GM12878 (cell line): ENCODE measurements around the gene SUMF1.

Source experiments
- EGR1 ChIP-seq, 2 experiments: IDR thresholded peaks; 1 replicate in 1 of 2; 2 replicates in 1 of 2; pipeline ENCODE4 v1.6.1; 2011 to 2012; ENCODE audit warnings: low read depth in 2 of 2, low read length in 2 of 2, borderline replicate concordance in 1 of 2, mild to moderate bottlenecking in 1 of 2, moderate library complexity in 1 of 2
- HDGF ChIP-seq: fragments of 450-650 bp; IDR thresholded peaks from 2 replicates; pipeline ENCODE4 v1.6.1; 2016; ENCODE audit warnings: antibody characterized with exemption
- MYC ChIP-seq: IDR thresholded peaks from 2 replicates; pipeline ENCODE4 v1.6.1; 2011; ENCODE audit warnings: mild to moderate bottlenecking, low read length, moderate library complexity, inconsistent platforms; ENCODE audit not compliant: insufficient read depth, insufficient replicate concordance, insufficient read length, severe bottlenecking
- POLR2AphosphoS5 ChIP-seq: IDR thresholded peaks from 2 replicates; pipeline ENCODE4 v1.6.1; 2011; ENCODE audit warnings: mild to moderate bottlenecking, low read length, inconsistent platforms
- RAD21 ChIP-seq: IDR thresholded peaks from 2 replicates; pipeline ENCODE4 v1.6.1; 2011; ENCODE audit warnings: mild to moderate bottlenecking, low read depth, low read length, moderate library complexity; ENCODE audit not compliant: insufficient read depth
- ZNF24 ChIP-seq: fragments of 450-650 bp; IDR thresholded peaks from 2 replicates; pipeline ENCODE4 v1.6.1; 2017; ENCODE audit warnings: antibody characterized with exemption, mild to moderate bottlenecking
- ZNF384 ChIP-seq: IDR thresholded peaks from 2 replicates; pipeline ENCODE4 v1.6.1; 2012; ENCODE audit warnings: low read depth, mild to moderate bottlenecking, low read length, improper control_type of control experiment, borderline replicate concordance
- ZSCAN29 ChIP-seq: fragments of 450-650 bp; IDR thresholded peaks from 2 replicates; pipeline ENCODE4 v1.6.1; 2017; ENCODE audit warnings: mild to moderate bottlenecking, moderate library complexity
- TF ChIP-seq, protein P1 (sequence below): fragments of 150-350 bp; IDR thresholded peaks from 2 replicates; pipeline ENCODE4 v1.6.1; 2014; ENCODE audit warnings: mild to moderate bottlenecking, low read depth, low read length
- TF ChIP-seq, protein P2 (sequence below): fragments of 450-650 bp; IDR thresholded peaks from 2 replicates; pipeline ENCODE4 v1.6.1; 2016; ENCODE audit warnings: mild to moderate bottlenecking
- TF ChIP-seq, protein P3 (sequence below), 3 experiments: IDR thresholded peaks in 2 of 3; conservative IDR thresholded peaks in 1 of 3; 2 replicates each; pipeline ENCODE4 v1.5.1; 2011; ENCODE audit warnings: low read depth in 3 of 3, low read length in 3 of 3, mild to moderate bottlenecking in 3 of 3, control low read depth in 2 of 3, moderate library complexity in 2 of 3, inconsistent platforms in 1 of 3, mixed read lengths in 1 of 3; ENCODE audit not compliant: control insufficient read depth in 2 of 3, insufficient read depth in 1 of 3; ENCODE audit errors: extremely low read depth in 1 of 3
- TF ChIP-seq, protein P4 (sequence below): fragments of 450-650 bp; IDR thresholded peaks from 2 replicates; pipeline ENCODE4 v1.6.1; 2017; ENCODE audit warnings: mild to moderate bottlenecking, moderate library complexity

DNA sequence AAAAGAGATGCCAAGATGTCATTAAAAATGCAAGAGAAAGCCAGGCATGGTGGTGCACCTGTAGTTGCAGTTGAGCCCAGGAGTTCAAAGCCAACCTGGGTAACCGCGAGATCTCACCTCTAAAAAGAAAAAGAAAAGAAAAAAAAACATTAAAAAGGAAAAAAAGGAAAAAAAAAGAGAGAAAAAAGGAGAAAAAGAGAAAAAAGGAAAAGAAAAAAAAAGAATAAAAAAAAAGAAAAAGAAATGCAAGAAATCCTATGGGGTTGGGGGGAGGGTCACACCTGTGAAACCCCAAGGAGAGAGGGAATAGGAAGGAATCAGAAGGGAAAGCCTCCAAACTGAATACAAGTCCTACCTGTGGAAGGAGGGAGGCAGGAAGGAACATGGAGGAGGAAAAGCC lies 5.2 kb upstream of the SUMF1 start:
- TF ChIP-seq, protein P1, sequence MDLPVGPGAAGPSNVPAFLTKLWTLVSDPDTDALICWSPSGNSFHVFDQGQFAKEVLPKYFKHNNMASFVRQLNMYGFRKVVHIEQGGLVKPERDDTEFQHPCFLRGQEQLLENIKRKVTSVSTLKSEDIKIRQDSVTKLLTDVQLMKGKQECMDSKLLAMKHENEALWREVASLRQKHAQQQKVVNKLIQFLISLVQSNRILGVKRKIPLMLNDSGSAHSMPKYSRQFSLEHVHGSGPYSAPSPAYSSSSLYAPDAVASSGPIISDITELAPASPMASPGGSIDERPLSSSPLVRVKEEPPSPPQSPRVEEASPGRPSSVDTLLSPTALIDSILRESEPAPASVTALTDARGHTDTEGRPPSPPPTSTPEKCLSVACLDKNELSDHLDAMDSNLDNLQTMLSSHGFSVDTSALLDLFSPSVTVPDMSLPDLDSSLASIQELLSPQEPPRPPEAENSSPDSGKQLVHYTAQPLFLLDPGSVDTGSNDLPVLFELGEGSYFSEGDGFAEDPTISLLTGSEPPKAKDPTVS = no peak
- TF ChIP-seq HDGF = no peak
- no peak for TF ChIP-seq MYC
- TF ChIP-seq ZSCAN29 = no peak
- TF ChIP-seq, protein P2, sequence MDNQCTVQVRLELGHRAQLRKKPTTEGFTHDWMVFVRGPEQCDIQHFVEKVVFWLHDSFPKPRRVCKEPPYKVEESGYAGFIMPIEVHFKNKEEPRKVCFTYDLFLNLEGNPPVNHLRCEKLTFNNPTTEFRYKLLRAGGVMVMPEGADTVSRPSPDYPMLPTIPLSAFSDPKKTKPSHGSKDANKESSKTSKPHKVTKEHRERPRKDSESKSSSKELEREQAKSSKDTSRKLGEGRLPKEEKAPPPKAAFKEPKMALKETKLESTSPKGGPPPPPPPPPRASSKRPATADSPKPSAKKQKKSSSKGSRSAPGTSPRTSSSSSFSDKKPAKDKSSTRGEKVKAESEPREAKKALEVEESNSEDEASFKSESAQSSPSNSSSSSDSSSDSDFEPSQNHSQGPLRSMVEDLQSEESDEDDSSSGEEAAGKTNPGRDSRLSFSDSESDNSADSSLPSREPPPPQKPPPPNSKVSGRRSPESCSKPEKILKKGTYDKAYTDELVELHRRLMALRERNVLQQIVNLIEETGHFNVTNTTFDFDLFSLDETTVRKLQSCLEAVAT = no peak
- TF ChIP-seq, protein P3, sequence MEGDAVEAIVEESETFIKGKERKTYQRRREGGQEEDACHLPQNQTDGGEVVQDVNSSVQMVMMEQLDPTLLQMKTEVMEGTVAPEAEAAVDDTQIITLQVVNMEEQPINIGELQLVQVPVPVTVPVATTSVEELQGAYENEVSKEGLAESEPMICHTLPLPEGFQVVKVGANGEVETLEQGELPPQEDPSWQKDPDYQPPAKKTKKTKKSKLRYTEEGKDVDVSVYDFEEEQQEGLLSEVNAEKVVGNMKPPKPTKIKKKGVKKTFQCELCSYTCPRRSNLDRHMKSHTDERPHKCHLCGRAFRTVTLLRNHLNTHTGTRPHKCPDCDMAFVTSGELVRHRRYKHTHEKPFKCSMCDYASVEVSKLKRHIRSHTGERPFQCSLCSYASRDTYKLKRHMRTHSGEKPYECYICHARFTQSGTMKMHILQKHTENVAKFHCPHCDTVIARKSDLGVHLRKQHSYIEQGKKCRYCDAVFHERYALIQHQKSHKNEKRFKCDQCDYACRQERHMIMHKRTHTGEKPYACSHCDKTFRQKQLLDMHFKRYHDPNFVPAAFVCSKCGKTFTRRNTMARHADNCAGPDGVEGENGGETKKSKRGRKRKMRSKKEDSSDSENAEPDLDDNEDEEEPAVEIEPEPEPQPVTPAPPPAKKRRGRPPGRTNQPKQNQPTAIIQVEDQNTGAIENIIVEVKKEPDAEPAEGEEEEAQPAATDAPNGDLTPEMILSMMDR (IDR thresholded peaks at IDR 0.05 in 2 of 3, conservative IDR thresholded peaks at IDR 0.05 in 1 of 3; ENCODE audit: control insufficient read depth in 2 of 3, extremely low read depth in 1 of 3, insufficient read depth in 1 of 3, low read depth in 3 of 3, low read length in 3 of 3) = no peak
- TF ChIP-seq RAD21 = no peak
- TF ChIP-seq EGR1 (IDR thresholded peaks at IDR 0.05; ENCODE audit: borderline replicate concordance in 1 of 2, low read depth in 2 of 2, low read length in 2 of 2) = no peak
- no peak for TF ChIP-seq ZNF24
- TF ChIP-seq POLR2AphosphoS5 = no peak
- TF ChIP-seq, protein P4, sequence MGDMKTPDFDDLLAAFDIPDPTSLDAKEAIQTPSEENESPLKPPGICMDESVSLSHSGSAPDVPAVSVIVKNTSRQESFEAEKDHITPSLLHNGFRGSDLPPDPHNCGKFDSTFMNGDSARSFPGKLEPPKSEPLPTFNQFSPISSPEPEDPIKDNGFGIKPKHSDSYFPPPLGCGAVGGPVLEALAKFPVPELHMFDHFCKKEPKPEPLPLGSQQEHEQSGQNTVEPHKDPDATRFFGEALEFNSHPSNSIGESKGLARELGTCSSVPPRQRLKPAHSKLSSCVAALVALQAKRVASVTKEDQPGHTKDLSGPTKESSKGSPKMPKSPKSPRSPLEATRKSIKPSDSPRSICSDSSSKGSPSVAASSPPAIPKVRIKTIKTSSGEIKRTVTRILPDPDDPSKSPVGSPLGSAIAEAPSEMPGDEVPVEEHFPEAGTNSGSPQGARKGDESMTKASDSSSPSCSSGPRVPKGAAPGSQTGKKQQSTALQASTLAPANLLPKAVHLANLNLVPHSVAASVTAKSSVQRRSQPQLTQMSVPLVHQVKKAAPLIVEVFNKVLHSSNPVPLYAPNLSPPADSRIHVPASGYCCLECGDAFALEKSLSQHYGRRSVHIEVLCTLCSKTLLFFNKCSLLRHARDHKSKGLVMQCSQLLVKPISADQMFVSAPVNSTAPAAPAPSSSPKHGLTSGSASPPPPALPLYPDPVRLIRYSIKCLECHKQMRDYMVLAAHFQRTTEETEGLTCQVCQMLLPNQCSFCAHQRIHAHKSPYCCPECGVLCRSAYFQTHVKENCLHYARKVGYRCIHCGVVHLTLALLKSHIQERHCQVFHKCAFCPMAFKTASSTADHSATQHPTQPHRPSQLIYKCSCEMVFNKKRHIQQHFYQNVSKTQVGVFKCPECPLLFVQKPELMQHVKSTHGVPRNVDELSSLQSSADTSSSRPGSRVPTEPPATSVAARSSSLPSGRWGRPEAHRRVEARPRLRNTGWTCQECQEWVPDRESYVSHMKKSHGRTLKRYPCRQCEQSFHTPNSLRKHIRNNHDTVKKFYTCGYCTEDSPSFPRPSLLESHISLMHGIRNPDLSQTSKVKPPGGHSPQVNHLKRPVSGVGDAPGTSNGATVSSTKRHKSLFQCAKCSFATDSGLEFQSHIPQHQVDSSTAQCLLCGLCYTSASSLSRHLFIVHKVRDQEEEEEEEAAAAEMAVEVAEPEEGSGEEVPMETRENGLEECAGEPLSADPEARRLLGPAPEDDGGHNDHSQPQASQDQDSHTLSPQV = no peak
- no peak for TF ChIP-seq ZNF384
